Omental fat pad (tissue), 4 donors: ENCODE results near the gene MAST4. TPM values are rescaled to one million over a fixed set of nuclear protein-coding genes. Genes with fewer than 3 reads are reported as not detected.
A peak's percentile ranks its signal among the peaks of the same experiment; 100 is the strongest.

Experiments
- ATAC-seq: fragments of 150-250 bp; one replicate; pipeline ENCODE4 v1.9.1; 2016; ENCODE audit warnings: mild to moderate bottlenecking, moderate library complexity; ENCODE audit not compliant: low FRiP score
- DNase-seq: peaks from one replicate; pipeline ENCODE4 v3.0.0-alpha.2; 2019; ENCODE audit warnings: low spot score
- total RNA-seq, 4 donors: library from RNA; depleted of rRNA; stranded (reverse); fragments of >200 nt; gene quantifications; one replicate each; pipeline ENCODE4 v1.1.0, GENCODE V29; 2016
- TF ChIP-seq, protein P1 (sequence below), 3 donors: fragments of 450-650 bp; IDR thresholded peaks; one replicate each; pipeline ENCODE4 v1.5.1; 2016 to 2017; ENCODE audit warnings: antibody characterized with exemption in 3 of 3, mild to moderate bottlenecking in 3 of 3, moderate library complexity in 2 of 3

Gene MAST4
- total RNA-seq, 4 donors from 2014 or later = 52.2 to 76.8 (median 57.3) TPM

DNA sequence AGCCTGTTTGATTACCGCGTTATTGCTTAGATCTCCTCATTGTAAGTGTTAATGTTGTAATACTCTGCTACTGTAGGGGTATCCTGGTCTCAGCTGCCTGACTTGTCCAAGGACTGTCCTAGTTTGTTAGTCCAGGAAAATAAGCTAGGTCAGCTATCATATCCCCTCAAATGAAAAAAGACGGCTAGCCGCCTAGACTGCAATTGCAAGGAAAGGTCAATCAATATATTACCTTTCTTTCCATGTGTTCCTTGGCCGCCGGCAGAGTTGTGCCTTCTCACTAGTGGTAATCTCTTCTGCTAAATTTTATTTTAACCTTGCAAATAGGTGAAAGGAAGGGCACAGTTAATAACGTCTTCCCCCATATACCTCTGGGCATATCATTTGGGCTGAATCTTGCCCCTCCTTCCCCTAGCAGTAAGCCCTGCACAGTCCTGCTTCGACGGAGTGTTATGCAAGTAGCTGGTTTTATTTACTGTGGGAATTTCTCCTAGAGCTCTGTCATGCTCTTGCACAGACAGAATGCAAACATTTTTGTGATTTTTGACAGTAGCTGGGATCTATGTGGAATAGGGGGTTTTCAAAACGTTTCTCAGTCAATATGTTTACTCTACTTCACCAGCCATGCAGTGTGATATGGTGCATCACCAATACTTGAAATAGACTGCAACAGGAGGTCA, 288.5 kb downstream of the MAST4 start:
- TF ChIP-seq, protein P1, sequence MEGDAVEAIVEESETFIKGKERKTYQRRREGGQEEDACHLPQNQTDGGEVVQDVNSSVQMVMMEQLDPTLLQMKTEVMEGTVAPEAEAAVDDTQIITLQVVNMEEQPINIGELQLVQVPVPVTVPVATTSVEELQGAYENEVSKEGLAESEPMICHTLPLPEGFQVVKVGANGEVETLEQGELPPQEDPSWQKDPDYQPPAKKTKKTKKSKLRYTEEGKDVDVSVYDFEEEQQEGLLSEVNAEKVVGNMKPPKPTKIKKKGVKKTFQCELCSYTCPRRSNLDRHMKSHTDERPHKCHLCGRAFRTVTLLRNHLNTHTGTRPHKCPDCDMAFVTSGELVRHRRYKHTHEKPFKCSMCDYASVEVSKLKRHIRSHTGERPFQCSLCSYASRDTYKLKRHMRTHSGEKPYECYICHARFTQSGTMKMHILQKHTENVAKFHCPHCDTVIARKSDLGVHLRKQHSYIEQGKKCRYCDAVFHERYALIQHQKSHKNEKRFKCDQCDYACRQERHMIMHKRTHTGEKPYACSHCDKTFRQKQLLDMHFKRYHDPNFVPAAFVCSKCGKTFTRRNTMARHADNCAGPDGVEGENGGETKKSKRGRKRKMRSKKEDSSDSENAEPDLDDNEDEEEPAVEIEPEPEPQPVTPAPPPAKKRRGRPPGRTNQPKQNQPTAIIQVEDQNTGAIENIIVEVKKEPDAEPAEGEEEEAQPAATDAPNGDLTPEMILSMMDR (IDR thresholded peaks at IDR 0.05) = no peak
- no peak for DNase-seq
- no peak for ATAC-seq

DNA sequence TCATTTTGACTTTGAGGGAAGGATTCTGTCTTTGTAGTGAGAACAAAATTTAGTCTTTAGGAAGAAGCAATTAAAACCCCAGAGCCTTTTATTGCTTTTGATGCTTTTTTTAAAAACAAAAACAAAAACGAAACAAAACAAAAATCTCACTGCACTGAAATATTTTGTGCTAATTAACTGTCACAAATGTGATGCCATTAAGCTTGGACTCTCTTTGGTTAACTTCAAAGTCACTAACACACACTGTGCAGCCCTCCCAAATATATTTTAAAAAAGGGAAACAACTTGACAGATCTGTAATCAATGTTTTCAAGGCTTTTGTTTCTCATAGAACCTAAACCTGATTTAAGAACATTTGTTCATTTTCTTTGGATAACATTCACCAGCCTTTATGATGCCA, 290.7 kb downstream of the MAST4 start:
- ATAC-seq (no peak), DNase-seq (no peak)
- TF ChIP-seq, protein P1 (IDR thresholded peaks at IDR 0.05) = no peak

DNA sequence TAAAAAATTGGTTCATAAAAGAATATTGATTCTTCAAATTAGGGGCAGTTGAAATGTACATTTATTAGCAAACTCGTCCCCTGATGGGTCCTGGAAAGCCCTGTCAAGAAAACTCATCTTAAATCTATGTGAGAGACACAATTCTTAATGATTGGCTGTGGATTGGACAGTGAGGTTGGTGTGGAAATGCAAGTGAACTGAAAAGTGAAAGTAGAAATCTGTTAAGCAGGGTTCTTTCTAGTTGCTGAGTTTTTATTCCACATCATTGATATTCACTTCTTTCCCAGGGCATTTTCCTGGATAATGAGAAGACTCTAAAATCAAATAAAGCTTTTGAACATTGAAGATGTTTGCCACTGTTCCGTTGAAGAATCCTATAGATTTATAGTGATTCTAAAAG, 292.4 kb downstream of the MAST4 start:
- ATAC-seq (no peak), DNase-seq (no peak)
- TF ChIP-seq, protein P1 (IDR thresholded peaks at IDR 0.05) = no peak

DNA sequence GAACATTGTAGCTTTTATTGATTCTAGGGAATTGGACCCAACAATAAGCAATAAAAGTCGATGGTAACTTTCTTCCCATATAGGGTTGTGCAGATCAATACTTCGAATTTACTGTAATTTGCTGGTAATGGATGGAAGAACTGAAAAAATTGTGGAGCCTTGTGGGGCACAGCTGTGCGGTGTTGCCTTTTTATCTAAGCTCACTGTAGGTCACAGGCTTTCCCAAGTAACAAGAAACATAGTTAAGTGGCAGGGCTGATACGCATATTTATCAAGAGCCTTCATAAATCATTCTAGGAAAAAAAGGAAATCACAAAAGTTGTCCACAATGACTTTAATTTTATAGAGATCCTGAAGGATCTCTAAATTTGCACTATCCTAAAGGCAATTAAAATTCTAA, 292.9 kb downstream of the MAST4 start:
- ATAC-seq (no peak), DNase-seq (no peak)
- TF ChIP-seq, protein P1 (IDR thresholded peaks at IDR 0.05) = no peak

DNA sequence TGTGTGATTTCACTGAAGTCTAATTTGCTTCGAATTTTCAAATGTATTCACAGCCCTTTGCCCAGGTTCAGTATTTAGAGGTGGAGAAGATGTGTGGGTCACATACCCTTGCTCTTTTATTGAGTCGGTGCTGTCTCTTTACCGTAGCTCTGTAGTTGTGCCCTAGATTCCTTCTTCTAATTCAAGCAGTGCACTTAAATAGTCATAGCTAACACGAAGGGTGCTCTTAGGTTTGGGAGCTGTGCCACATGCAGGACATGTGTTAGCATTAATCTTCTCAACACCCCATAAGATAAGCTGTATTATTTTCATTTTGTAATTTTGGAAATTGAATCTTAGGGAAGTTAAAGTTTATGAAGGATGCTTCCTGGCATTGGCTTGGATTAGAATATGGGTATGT, 293.3 kb downstream of the MAST4 start:
- ATAC-seq (no peak), DNase-seq (no peak)
- TF ChIP-seq, protein P1 (IDR thresholded peaks at IDR 0.05) = no peak

DNA sequence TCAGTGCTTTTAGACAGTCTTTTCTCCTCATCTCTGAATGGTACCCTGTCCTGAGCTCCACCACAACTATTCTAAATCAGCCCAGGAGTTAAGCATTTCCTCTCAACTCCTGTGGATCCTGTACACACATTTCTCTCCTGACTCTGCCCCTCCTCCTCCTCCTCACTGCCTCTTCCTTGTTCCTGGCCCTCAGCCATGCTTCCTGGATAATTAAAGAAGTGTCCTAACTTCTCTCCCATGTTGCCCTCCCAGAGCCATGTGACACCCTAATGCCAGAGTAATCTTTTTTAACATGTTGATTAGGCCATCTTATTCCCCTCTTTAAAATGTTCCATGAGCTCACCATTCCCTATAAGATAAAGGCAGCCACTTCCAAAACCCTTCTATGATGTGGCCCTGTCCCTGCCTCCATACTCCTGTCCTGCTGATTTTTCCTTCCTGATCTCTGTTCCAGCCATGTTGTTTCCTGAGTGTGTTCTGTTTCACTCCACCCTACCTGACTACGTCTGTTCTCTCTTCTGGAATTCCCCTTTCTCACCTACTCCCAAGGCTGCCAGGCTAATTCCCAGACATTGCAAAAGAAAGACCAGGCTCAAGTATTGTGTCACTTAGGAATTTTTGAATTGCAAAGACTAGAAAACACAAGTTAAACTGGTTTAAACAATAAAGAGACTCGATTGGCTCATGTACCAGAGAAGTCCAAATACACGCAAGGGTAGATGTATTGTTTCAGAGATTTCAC, 295.2 kb downstream of the MAST4 start:
- ATAC-seq = peak; percentile 81
- TF ChIP-seq, protein P1 (IDR thresholded peaks at IDR 0.05) = no peak
- DNase-seq = no peak

DNA sequence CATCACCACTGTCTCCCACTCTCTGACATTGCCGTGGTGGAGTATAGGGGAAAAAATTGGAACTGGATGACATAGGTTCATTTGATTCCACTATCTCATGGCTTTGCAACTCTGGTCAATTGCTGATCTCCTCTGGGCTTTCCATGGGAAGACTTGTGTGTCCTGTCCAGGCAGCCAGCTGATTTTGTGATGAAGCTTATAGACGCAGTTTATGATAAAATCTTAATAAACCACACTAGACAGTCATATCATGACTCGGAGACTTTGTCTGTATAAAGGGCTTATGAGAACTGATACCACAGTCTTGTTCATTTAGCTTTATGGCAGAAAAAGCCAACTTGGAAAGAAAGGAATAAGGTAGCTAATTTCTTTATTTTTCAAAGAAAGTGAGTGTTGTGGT, 296.5 kb downstream of the MAST4 start:
- TF ChIP-seq, protein P1 (IDR thresholded peaks at IDR 0.05) = no peak
- ATAC-seq (no peak), DNase-seq (no peak)
